Frontal cortex (tissue), 4 donors: ENCODE measurements around the gene ABCA2. TPM values are rescaled to one million over a fixed set of nuclear protein-coding genes. Genes with fewer than 3 reads are reported as not detected.
"Not testable (repeated sequence)": the region's sequence is repeated elsewhere in the genome, so short reads cannot be mapped to it uniquely, and the experiment has no call there.

Experiments used
- DNase-seq, 2 donors: peaks; one replicate each; pipeline ENCODE4 v3.0.0; 2012; ENCODE audit warnings: low spot score in 2 of 2
- FAIRE-seq: peaks from 2 replicates; lab custom pipeline; 2012; peaks lifted over from hg19 to GRCh38; lab: Jason Lieb, UNC
- total RNA-seq: library from RNA; depleted of rRNA; stranded (reverse); fragments of >200 nt; gene quantifications from one replicate; pipeline ENCODE4 v1.2.3, GENCODE V29; 2014
- donor health status: control.
- donor health status: control.
- donor health status: control.

ABCA2 gene
- total RNA-seq, 1 donor from 2014 or later = 20.8 TPM

GRCh38 chr9:137048655-137049543 lies 20.9 kb upstream of the ABCA2 start:
- DNase-seq (no peak), FAIRE-seq (no peak)

GRCh38 chr9:137046088-137046787 lies 18.2 kb upstream of the ABCA2 start, which contains the start of gene NPDC1:
TSS of gene NPDC1 (minus strand) at chr9:137046177. CDS start at chr9:137045989, 188 bp downstream.
- DNase-seq (peak; percentile 92 to 93), FAIRE-seq (no peak)

GRCh38 chr9:137045294-137046087 lies 17.5 kb upstream of the ABCA2 start:
- FAIRE-seq (no peak), DNase-seq (no peak)

- FAIRE-seq = no peak
- peak in 1 of 2 donors; percentile 68 for DNase-seq
These were observed 16.6 kb upstream of the ABCA2 start for GRCh38 chr9:137044502-137045177.

- DNase-seq (no peak), FAIRE-seq (no peak)
These were observed 16.0 kb upstream of the ABCA2 start for GRCh38 chr9:137044037-137044436.

- DNase-seq (no peak), FAIRE-seq (no peak)
These were observed 15.0 kb upstream of the ABCA2 start for GRCh38 chr9:137042751-137043727.

GRCh38 chr9:137041124-137041523 lies 13.1 kb upstream of the ABCA2 start:
- no peak for DNase-seq
- no peak for FAIRE-seq

GRCh38 chr9:137040568-137040967 lies 12.5 kb upstream of the ABCA2 start:
- DNase-seq (no peak), FAIRE-seq (no peak)

- FAIRE-seq (no peak), DNase-seq (no peak)
These were observed 11.8 kb upstream of the ABCA2 start for GRCh38 chr9:137039611-137040366.

GRCh38 chr9:137038916-137039315 lies 10.9 kb upstream of the ABCA2 start:
- no peak for FAIRE-seq
- DNase-seq = no peak

- no peak for FAIRE-seq
- no peak for DNase-seq
These were observed 9.4 kb upstream of the ABCA2 start for GRCh38 chr9:137037483-137037882.

- DNase-seq (no peak), FAIRE-seq (no peak)
These were observed 9.0 kb upstream of the ABCA2 start for GRCh38 chr9:137037035-137037434.

GRCh38 chr9:137035937-137036336 lies 7.9 kb upstream of the ABCA2 start:
- DNase-seq (no peak), FAIRE-seq (no peak)

GRCh38 chr9:137035507-137035834 lies 7.4 kb upstream of the ABCA2 start:
- no peak for DNase-seq
- no peak for FAIRE-seq

- no peak for FAIRE-seq
These were observed 6.9 kb upstream of the ABCA2 start for GRCh38 chr9:137034709-137035506.

GRCh38 chr9:137034039-137034708 lies 6.1 kb upstream of the ABCA2 start:
- FAIRE-seq (no peak), DNase-seq (no peak)

More at GRCh38 chr9:137034709-137035506, 6.9 kb upstream of the ABCA2 start:
- peak; percentile 89 to 92 for DNase-seq

GRCh38 chr9:137033481-137033880 lies 5.4 kb upstream of the ABCA2 start:
- not testable (repeated sequence) for DNase-seq, FAIRE-seq
